Measurements from ENCODE around the gene IL1RAP. TPM values are rescaled to one million over a fixed set of nuclear protein-coding genes. Genes with fewer than 3 reads are reported as not detected.

The IL1RAP gene
- total and polyA plus RNA-seq, 2 donors (not counting 3 experiments of a cell fraction or from before 2014, with no cell fraction given) = 4.3 to 9.2 TPM

- intact Hi-C loops (cut with micrococcal nuclease) (no loop called here), dilution Hi-C loops (cut with MboI; ENCODE audit: extremely low pct_ligation_motif_present, low sequenced_read_pairs) (no loop called here)
- Histone ChIP-seq H3K27ac (ENCODE audit: insufficient read depth, low read depth, low read length) (no peak overlapping the region), H3K4me1 (ENCODE audit: control insufficient read depth, extremely low read depth, insufficient read depth, low read length) (peaks cover 8% of the 10 kb centered on the region), H3K9me3 (replicated peaks; ENCODE audit: control insufficient read depth, insufficient read depth, low read length) (no peaks in the 10 kb centered on the region), H3K9me1 (replicated peaks; ENCODE audit: control insufficient read depth, extremely low read depth, insufficient read depth, low read length) (no peaks in the 10 kb centered on the region), H4K20me1 (replicated peaks; ENCODE audit: control insufficient read depth, extremely low read depth, insufficient read depth, low read length) (no peaks in the 10 kb centered on the region), H3K36me3 (ENCODE audit: control insufficient read depth in 2 of 2, extremely low read depth in 1 of 2, insufficient read depth in 2 of 2, low read length in 2 of 2) (no peaks in the 10 kb centered on the region), H3K27me3 (ENCODE audit: control insufficient read depth in 2 of 2, insufficient read depth in 2 of 2, low read length in 2 of 2) (no peaks in the 10 kb centered on the region), H3K4me3 (replicated peaks in 1 of 3; ENCODE audit: insufficient read depth in 1 of 3, low read depth in 1 of 3, low read length in 3 of 3) (no peak overlapping the region), H3K4me2 (ENCODE audit: insufficient read depth, low read length) (no peak overlapping the region), H3K9ac (replicated peaks; ENCODE audit: extremely low read depth, insufficient read depth, low read length) (no peak overlapping the region), H2AFZ (ENCODE audit: low read depth, low read length) (no peak overlapping the region), H3K79me2 (ENCODE audit: control insufficient read depth, insufficient read depth, low read length) (no peaks in the 10 kb centered on the region)
- CTCF ChIA-PET = no interaction called here
- FAIRE-seq (no peak), DNase-seq (ENCODE audit: low read depth, low spot score) (no peak)
- TF ChIP-seq JUN (IDR thresholded peaks at IDR 0.05; ENCODE audit: borderline replicate concordance, insufficient read depth, insufficient read length, low read depth) (no peak), POLR2AphosphoS5 (IDR thresholded peaks at IDR 0.05; ENCODE audit: insufficient read depth, low read depth, low read length) (no peak), MYC (IDR thresholded peaks at IDR 0.05; ENCODE audit: low read depth, low read length) (no peak), FOS (IDR thresholded peaks at IDR 0.05; ENCODE audit: borderline replicate concordance, insufficient read depth, low read length) (no peak), GATA2 (IDR thresholded peaks at IDR 0.05; ENCODE audit: insufficient read depth, insufficient read length, low read depth, low read length) (no peak), POLR2A (IDR thresholded peaks at IDR 0.05; ENCODE audit: low read depth, low read length) (no peak), EZH2 (IDR thresholded peaks at IDR 0.05; ENCODE audit: borderline replicate concordance, low read depth, low read length, severe bottlenecking) (no peak)
- TF ChIP-seq, protein P1, sequence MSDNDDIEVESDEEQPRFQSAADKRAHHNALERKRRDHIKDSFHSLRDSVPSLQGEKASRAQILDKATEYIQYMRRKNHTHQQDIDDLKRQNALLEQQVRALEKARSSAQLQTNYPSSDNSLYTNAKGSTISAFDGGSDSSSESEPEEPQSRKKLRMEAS (IDR thresholded peaks at IDR 0.05; ENCODE audit: insufficient read depth, insufficient read length) = no peak
- TF ChIP-seq, protein P2, sequence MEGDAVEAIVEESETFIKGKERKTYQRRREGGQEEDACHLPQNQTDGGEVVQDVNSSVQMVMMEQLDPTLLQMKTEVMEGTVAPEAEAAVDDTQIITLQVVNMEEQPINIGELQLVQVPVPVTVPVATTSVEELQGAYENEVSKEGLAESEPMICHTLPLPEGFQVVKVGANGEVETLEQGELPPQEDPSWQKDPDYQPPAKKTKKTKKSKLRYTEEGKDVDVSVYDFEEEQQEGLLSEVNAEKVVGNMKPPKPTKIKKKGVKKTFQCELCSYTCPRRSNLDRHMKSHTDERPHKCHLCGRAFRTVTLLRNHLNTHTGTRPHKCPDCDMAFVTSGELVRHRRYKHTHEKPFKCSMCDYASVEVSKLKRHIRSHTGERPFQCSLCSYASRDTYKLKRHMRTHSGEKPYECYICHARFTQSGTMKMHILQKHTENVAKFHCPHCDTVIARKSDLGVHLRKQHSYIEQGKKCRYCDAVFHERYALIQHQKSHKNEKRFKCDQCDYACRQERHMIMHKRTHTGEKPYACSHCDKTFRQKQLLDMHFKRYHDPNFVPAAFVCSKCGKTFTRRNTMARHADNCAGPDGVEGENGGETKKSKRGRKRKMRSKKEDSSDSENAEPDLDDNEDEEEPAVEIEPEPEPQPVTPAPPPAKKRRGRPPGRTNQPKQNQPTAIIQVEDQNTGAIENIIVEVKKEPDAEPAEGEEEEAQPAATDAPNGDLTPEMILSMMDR (IDR thresholded peaks at IDR 0.05; ENCODE audit: extremely low read depth in 1 of 2, insufficient read depth in 1 of 2, low read depth in 1 of 2, low read length in 2 of 2) = no peak
- POLR2A ChIA-PET = no interaction called here
- no TSS peak for BruUV-seq (replicated peaks)
Observed at GRCh38 chr3:190528706-190529105, 14.8 kb downstream of the IL1RAP start.

Data from endothelial cell of umbilical vein (primary cell).